HG03159 (cell line): Measurements from ENCODE around the gene CDK12.
"Not testable (repeated sequence)": the region's sequence is repeated elsewhere in the genome, so short reads cannot be mapped to it uniquely, and the experiment has no call there.

Experiments used
- ATAC-seq: cut with Tn5 transposase; IDR thresholded peaks from one replicate; pipeline ENCODE4 v1.9.1; 2021; ENCODE audit warnings: mild to moderate bottlenecking, moderate library complexity; ENCODE audit not compliant: unreplicated experiment

The CDK12 gene

DNA sequence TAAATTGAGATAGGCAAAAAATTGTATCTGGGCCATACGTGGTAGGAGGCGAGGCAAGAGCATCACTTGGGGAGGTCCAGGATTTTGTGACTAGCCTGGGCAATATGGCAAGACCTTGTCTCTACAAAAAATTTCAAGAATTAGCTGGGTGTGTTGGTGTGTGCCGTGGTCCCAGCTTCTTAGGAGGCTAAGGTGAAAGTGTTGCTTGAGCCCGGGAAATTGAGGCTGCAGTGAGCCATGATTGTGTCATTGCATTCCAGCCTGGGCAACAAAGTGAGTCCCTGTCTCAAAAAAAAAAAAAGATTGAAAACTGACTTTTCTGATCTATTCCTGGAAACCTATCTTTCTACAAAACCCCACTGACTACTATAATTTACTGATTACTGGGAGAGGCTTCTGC, 26.7 kb downstream of the CDK12 start:
- no peak for ATAC-seq

DNA sequence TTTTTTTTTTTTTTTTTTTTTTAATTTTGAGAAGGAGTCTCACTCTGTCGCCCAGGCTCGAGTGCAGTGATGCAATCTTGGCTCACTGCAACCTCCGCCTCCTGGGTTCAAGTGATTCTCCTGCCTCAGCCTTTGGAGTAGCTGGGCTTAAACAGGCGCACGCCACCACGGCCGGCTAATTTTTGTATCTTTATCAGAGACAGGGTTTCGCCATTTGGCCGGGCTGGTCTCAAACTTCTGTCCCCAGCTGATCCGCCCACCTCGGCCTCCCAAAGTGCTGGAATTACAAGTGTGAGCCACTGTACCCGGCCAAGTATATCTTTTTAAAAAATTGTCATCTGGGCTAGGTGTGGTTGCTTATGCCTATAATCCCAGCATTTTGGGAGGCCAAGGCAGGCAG, 35.6 kb downstream of the CDK12 start:
- not testable (repeated sequence) for ATAC-seq

DNA sequence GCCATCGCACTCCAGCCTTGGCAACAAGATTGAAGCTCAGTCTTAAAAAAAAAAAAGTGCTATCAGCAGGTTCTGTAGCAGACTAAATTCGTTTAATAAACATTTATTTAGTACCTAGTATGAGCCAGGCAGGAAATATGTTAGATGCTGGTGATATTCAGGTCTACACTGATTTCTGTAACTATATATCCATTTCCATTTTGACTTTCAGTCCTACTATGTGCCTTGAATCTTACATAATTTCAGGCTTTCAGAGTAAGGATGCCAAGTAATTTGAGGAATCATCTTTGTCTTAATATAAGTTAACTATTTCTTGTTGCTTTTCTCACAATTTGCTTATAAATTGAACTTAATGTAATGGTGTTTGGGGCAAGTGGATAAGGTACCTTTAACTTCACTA, 46.2 kb downstream of the CDK12 start:
- ATAC-seq: no peak

DNA sequence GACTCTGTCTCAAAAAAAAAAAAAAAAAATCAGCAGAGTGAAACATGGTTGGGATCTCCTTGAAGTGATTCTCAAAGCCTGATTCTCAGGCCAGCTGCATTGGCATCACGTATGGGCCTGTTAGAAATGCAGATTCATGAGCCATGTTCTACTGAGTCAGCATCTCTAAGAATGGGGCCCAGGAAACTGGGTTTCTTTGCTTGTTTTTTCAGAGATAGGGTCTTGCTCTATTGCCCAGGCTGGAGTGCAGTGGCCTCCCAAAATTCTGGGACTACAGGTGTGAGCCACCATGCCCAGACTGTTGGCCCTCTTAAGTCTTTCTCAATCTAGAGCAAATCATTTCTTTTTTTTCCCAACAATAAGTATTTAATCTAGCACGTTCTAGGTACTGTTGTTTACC, 47.7 kb downstream of the CDK12 start:
- ATAC-seq: no peak

DNA sequence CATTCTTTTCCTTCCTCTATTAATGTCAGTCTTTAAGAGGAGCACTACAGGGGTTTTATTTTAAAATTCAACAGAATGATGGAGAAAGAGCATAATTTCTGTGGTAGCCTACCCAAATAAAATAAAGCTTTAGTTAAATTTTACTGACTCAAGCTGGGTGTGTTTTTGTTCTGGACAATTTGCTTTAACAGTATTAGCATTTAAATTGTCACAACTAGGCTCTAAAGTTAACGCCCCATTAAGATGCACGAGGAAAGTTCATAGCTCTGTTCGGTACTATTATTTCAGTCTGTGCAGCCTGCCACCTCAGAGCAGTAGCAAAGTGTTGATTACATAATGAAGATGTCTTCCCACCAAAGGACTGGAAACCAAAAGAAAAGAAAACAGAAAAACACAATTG, 52.0 kb downstream of the CDK12 start:
- no peak for ATAC-seq

DNA sequence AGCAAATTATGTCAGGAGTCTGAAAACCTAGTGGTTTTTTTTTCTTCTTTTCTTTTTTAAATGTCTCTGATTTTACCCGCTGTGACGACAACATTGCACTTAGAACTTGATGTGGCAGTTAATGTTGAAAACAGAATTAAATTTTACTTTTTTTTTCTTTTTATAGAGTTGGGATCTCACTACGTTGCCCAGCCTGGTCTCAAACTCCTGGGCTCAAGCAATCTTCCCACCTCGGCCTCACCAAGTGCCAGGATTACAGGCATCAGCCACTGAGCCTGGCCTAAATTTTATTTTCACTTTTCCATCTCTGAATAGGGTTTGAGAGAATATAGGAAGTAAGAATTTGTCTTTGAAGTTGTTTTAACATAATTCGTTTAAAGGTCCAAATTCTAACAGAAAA, 52.6 kb downstream of the CDK12 start:
- ATAC-seq: no peak

DNA sequence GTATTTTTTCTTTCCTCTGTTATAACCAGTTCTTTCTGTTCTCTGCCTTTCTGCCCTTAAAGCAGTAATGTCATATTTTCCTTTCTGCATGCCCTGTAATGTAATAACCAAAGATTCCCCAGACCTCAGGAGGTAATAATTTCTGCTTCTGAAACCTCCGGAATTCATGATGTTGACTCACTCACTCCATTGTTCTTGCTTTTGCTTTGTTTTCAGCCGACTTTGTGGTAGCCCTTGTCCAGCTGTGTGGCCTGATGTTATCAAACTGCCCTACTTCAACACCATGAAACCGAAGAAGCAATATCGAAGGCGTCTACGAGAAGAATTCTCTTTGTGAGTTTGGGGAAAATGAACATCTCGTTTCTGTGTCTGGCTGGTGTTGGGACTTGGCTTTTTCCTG, 55.9 kb downstream of the CDK12 start:
- ATAC-seq: no peak

DNA sequence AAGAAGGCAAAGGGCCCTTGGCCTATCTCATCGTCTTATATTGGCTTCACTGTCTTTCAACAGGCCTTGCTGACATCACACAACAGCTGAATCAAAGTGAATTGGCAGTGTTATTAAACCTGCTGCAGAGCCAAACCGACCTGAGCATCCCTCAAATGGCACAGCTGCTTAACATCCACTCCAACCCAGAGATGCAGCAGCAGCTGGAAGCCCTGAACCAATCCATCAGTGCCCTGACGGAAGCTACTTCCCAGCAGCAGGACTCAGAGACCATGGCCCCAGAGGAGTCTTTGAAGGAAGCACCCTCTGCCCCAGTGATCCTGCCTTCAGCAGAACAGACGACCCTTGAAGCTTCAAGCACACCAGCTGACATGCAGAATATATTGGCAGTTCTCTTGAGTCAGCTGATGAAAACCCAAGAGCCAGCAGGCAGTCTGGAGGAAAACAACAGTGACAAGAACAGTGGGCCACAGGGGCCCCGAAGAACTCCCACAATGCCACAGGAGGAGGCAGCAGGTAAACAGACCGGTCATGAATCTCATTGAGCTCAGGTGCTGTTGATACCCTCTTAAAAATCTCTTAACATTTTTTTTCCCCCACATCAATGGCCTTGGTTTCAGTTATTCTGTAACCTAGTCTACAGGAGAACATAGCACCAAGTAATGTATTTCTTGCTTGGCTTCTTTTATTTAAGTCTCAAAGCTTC, 64.7 kb downstream of the CDK12 start:
- no peak for ATAC-seq

DNA sequence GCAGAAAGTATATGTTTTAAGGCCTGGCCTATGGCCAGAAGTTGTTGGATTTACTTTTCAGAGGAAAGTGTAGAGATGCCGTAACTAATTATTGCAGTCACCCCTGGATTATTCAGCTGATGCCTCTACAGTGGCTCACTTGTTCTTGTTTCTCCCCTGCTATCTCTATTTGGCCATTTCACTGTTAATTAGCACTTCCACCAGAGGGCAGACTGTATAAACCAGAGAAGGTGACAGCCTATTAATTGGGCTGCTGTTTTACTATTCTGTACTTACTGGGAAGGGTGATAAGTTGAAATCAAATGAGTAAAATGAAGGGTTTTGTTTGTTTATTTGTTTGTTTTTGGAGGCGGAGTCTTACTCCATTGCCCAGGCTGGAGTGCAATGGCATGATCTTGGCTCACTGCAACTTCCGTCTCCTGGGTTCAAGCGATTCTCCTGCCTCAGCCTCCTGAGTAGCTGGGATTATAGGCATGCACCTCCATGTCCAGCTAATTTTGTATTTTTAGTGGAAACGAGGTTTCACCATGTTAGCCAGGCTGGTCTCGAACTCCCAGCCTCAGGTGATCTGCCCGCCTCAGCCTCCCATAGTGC, 66.0 kb downstream of the CDK12 start:
- ATAC-seq: no peak

DNA sequence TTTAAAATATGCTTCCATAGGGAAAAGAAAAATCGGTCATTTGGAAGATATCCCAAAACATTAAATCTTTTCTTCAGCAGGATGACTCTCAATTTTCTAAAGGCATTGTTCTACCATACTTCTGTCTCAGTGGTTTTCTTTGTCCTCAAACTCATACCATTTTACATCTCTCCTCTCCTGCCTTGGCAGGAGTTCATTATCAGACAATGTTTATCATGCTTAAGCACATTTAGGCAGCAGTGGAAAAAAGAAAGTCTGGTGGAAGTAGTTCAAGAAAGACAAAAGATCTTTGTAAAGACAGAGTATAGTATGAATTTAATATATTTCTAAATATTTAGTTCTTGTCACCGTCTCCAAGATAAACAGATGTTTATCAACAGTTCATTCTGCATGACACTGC, 68.2 kb downstream of the CDK12 start:
- ATAC-seq: no peak

DNA sequence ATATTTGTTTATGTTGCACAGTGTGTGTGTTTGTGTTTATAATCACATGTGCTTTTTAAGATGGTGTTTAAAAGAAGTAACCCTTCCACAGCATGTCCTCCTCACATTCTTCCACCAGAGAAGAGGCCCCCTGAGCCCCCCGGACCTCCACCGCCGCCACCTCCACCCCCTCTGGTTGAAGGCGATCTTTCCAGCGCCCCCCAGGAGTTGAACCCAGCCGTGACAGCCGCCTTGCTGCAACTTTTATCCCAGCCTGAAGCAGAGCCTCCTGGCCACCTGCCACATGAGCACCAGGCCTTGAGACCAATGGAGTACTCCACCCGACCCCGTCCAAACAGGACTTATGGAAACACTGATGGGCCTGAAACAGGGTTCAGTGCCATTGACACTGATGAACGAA, 69.2 kb downstream of the CDK12 start:
- ATAC-seq: no peak

DNA sequence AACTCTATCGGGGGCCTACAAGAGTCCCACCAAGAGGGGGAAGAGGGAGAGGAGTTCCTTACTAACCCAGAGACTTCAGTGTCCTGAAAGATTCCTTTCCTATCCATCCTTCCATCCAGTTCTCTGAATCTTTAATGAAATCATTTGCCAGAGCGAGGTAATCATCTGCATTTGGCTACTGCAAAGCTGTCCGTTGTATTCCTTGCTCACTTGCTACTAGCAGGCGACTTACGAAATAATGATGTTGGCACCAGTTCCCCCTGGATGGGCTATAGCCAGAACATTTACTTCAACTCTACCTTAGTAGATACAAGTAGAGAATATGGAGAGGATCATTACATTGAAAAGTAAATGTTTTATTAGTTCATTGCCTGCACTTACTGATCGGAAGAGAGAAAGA, 70.0 kb downstream of the CDK12 start:
- ATAC-seq: no peak

DNA sequence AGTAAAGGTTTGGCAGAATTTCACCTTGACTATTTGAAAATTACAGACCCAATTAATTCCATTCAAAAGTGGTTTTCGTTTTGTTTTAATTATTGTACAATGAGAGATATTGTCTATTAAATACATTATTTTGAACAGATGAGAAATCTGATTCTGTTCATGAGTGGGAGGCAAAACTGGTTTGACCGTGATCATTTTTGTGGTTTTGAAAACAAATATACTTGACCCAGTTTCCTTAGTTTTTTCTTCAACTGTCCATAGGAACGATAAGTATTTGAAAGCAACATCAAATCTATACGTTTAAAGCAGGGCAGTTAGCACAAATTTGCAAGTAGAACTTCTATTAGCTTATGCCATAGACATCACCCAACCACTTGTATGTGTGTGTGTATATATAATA, 72.6 kb downstream of the CDK12 start:
- ATAC-seq: no peak

DNA sequence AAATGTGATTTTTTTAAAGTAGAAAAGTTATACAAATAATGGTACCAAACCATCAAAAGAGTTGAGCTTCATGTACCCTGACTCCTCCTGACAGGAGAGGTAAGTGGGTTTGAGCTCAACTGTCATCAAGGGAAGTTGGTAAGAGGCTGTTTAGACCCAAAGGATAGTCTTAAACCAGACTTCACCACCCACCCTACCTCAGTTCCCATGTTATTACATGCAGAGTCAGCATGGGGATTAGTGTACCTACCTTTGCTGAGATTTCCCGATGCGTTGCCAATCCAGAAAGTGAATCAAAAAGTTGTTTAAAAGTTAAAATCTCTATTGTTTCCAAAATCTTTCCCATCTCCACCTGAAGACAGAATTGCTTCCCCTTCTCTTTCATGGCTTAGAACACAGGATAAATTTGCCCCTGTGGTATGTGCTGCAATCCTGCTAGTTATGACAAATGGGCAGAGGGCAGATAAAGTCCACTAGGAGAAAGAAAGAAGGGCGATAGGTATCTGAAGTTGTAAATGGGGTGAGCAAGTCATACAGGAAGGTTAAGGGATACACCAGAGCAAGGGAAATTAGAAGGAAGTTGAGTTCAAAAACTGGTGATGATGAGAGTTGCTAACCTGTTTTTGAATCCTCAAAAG, 73.6 kb downstream of the CDK12 start:
- no peak for ATAC-seq

DNA sequence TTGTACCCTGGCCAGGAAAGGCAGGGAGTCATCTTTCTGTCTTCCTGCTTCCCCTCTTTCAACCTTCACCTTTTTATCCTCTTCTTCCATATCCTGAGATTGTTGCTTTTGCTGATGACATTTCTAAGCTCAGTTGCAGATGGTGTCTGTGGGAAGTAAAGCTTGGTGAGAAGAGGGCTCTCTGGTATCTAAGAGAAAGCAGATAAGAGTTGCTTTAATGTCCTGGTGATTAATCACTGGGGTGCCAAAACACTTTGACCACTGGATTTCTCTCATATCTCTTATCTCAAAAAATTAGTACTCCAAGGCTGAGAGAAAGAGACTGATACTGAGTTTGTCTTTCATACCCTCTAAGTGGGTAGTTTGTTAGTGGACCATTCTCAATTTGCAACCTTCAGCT, 75.2 kb downstream of the CDK12 start:
- ATAC-seq: no peak

DNA sequence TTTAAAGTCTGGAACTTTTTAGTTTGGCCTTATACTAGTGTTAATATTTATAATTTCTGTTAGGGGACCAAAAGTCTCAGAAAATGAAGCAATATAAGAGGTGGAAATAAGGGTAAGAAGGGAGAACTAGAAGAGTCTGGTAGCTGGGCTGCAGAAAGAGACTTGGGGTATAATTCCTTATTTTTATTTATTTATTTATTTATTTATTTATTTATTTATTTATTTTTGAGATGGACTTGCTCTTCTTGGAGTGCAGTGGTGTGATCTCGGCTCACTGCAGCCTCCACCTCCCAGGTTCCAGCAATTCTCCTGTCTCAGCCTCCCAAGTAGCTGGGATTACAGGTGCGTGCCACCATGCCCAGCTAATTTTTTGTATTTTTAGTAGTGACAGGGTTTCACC, 76.1 kb downstream of the CDK12 start:
- not testable (repeated sequence) for ATAC-seq

DNA sequence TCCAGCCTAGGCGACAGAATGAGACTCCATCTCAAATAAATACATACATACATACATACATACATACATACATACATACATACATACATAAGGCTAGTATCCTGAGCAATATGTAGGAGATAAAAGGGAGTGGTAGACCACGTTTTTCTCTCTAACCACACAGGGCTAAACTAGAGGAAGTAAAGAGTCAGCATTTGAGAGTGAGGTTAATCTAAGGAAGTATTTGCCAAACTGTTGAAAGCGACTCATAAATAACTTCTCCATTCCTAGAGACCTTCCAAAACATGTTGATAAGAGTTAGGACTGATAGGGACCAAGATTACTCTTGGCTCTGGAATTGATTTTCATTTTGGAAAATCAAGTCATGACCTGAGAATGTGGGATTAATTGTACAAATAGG, 77.6 kb downstream of the CDK12 start:
- no peak for ATAC-seq

DNA sequence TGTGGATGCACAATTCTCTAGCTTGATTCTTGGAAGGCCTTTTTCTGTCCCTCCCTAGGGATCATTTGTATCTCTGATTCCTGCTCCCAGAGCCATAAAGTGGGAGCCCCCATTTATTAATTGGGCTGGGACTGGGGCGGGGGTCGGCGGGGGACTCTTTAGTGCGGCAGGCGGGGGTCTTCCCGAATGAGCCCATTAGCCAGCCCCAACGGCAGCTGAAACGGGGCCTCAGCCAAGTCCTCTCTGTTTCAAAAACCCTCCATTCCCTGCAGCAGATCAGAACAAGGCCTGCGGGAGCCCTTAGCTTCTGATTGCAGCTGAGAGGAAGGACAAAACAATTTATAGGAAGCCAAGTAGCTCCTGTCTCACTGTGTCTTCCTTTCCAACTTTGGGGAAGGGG, 79.3 kb downstream of the CDK12 start:
- no peak for ATAC-seq

DNA sequence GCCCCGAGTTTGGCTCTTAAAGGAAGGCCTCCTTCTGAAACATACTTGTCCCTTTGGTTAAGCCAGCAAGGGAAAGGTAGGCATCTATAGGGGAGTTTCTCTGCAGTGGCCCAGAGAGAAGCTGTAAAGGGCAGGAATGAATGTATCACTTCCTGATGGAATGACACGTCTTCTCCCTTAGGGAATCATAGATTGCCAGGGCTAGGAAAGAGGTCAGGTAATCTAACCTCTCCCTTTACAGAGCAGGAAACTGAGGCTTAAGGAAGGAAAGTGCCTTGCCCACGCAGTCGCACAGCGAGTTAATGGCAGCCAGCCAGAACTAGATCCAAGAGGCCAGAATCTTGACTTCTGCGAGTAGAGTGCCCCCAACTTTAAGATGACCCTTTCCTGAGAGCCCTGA, 80.4 kb downstream of the CDK12 start:
- ATAC-seq: no peak

DNA sequence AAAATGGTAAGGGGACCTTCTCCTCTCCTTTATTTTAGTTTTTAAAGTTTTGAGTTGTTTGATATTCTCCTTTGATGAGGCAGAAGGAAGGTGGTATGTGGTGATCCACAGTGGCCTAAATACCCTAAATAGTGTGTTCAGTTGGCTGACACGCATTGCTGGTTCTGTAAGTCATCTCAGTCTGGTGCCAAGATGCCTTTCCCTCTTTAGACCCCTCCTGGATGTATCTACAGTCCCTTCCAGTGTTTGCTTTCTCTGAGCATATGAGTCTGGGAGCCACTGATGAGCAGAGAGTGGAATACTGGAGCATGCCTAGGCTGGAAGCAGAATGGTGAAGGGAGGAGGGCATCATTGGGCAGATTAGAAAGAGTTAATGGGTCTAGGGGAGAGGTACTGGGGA, 81.9 kb downstream of the CDK12 start:
- no peak for ATAC-seq

DNA sequence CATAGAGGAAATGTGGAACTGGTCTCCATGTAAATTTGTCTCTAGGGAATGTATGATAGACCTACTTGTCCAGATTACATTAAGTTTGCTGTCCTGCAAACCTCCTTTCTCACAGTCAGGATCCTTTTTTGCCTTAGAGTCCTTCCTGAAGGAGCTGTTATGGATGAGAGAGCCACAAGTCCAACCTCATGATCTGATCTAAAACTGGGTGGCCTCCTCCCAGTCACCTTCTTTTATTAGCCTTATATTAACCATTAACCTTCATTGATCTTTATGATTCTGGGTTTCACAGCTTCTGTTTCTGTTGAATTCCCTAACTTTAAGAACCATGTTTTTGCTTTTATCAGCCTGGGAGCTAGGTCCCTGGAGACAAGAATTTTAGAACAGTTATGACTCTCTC, 82.4 kb downstream of the CDK12 start:
- no peak for ATAC-seq

DNA sequence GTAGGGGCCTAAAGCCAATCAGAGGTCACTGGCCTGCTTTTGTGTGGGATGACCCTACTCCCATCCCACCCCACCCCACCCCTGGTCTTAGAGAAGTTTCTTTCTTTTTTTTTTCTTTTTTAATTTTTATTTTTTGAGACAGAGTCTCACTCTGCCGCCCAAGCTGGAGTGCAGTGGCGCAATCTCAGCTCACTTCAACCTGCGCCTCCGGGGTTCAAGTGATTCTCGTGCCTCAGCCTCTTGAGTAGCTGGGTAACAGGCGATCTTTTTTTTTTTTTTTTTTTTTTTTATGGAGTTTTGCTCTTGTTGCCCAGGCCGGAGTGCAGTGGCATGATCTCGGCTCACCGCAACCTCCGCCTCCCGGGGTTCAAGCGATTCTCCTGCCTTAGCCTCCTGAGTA, 83.1 kb downstream of the CDK12 start:
- not testable (repeated sequence) for ATAC-seq
